Thyroid gland (tissue), 4 donors: ENCODE measurements around the gene INMT. TPM values are rescaled to one million over a fixed set of nuclear protein-coding genes. Genes with fewer than 3 reads are reported as not detected.

Source experiments
- DNase-seq, 2 donors: peaks; one replicate each; pipeline ENCODE4 v3.0.0-alpha.2; 2019
- H3K27ac ChIP-seq, 3 donors: fragments of 200-600 bp; sonication (generic); 1 replicate in 2 of 3; 2 replicates in 1 of 3; pipeline ENCODE4 v1.5.1; 2016 to 2019; ENCODE audit warnings: mild to moderate bottlenecking in 1 of 3, moderate library complexity in 1 of 3
- H3K27me3 ChIP-seq: fragments of 200-600 bp; sonication (generic); one replicate; pipeline ENCODE4 v1.5.1; 2019
- H3K36me3 ChIP-seq, 2 donors: fragments of 200-600 bp; sonication (generic); one replicate each; pipeline ENCODE4 v1.5.1; 2016 to 2019
- H3K4me1 ChIP-seq, 2 donors: fragments of 200-600 bp; sonication (generic); one replicate each; pipeline ENCODE4 v1.5.1; 2017 to 2019
- H3K4me3 ChIP-seq, 3 donors: fragments of 200-600 bp; sonication (generic); replicated peaks in 1 of 3; 1 replicate in 2 of 3; 2 replicates in 1 of 3; pipeline ENCODE4 v1.5.1; 2016; ENCODE audit warnings: mild to moderate bottlenecking in 1 of 3
- H3K9me3 ChIP-seq: fragments of 200-600 bp; sonication (generic); one replicate; pipeline ENCODE4 v1.5.1; 2017
- CTCF ChIP-seq, 6 experiments: fragments of 200-600 bp in 3 of 6; fragments of 450-650 bp in 3 of 6; sonication (generic) in 3 of 6; IDR thresholded peaks; one replicate each; pipeline ENCODE4 v1.5.1; 2016 to 2019; ENCODE audit warnings: antibody characterized with exemption in 6 of 6, mild to moderate bottlenecking in 2 of 6, inconsistent platforms in 1 of 6, moderate library complexity in 1 of 6
- POLR2A ChIP-seq, 2 donors: fragments of 450-650 bp; IDR thresholded peaks; one replicate each; pipeline ENCODE4 v1.6.1; 2017; ENCODE audit warnings: antibody characterized with exemption in 2 of 2, mild to moderate bottlenecking in 2 of 2, moderate library complexity in 1 of 2
- WGBS, 2 donors: methylation state at CpG; one replicate each; pipeline ENCODE4 v1.1.5; 2017; 5-methylcytosine and 5-hydroxymethylcytosine counted together
- intact Hi-C: fragments of 100-400 bp; cut with DNase I; formaldehyde crosslinking; loops from one replicate; pipeline ENCODE4 v1.15.1; 2023
- total RNA-seq, 4 donors: library from RNA; depleted of rRNA; stranded (reverse); fragments of >200 nt; gene quantifications; one replicate each; pipeline ENCODE4 v1.2.3, GENCODE V29; 2016

INMT gene
- total RNA-seq, 4 donors from 2014 or later, result 19.9 to 47.3 (median 30.1) TPM

DNA sequence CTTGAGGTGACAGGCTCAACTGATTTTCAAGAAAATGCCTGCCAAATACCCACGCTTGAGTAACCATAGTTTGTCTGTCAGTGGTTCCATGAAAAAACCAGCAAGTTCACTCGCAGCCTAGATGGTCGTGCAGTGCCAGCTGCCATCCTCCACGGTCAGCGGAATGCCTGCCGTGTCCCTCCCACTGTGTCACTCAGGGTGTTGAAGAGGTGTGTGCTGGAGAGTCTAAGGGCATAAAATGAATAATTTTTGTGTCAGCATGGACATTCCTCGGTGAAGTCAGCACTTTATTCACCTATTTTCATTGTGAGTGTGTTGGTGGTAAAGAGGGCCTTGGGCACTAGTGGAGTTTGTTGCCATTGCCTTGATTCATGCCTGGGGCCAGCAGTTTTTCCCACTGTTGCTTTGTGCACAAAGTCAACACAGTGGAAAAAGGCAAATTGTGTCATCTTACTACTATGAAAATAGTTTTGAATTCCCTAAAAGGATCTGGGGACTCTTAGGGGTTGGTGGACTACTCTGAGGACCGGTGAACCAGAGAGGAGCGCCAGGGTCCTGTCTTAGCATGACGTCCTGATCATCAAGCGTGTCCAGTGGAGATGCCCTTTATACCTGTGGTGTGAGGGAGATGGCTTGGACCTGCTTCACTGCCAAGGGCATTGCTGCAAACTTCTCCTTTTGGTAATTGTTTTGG lies 36.9 kb downstream of the INMT start:
- intact Hi-C loops, result no loop called here
- TF ChIP-seq POLR2A (IDR thresholded peaks at IDR 0.05) (no peak), CTCF (IDR thresholded peaks at IDR 0.05) (no peak)
- DNase-seq, result peak; percentile 87 to 92
- peaks cover 15 to 21% of the 10 kb centered on the region in 2 donors for H3K36me3 ChIP-seq
- no peaks in the 10 kb centered on the region for H3K9me3 ChIP-seq
- peak overlapping the region; percentile 27 to 69 (median 28) for H3K27ac ChIP-seq
- peaks cover 25 to 32% of the 10 kb centered on the region in 2 donors for H3K4me1 ChIP-seq
- 35 to 36% methylated on average over 11 of the region's 11 CpGs for WGBS, 2 donors
- H3K27me3 ChIP-seq, result no peaks in the 10 kb centered on the region
- H3K4me3 ChIP-seq, result no peak overlapping the region

DNA sequence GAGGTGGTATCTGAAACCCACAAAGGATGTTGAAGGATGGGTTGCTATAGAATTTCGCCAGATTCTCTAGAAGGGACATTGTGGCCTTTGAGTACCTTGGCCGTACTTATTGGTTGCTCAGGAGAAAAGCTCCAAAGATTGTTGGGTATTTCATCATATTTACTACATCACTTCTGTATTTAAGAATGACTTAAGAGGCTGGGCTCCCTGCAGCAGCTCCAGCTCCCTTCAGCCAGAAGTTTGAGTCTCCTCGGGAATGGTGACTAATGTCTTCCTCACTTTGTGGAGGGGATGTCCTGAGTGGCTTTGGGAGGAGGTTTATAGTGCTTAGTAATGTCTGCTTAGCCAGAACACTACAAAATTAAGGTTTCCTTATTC lies 37.4 kb downstream of the INMT start:
- no peaks in the 10 kb centered on the region for H3K27me3 ChIP-seq
- peaks cover 15% of the 10 kb centered on the region in 2 donors for H3K36me3 ChIP-seq
- 61 to 66% methylated on average over 3 of the region's 3 CpGs for WGBS, 2 donors
- no peak overlapping the region for H3K4me3 ChIP-seq
- intact Hi-C loops, result no loop called here
- no peaks in the 10 kb centered on the region for H3K9me3 ChIP-seq
- no peak for DNase-seq
- H3K4me1 ChIP-seq, result peaks cover 25 to 32% of the 10 kb centered on the region in 2 donors
- H3K27ac ChIP-seq, result peak overlapping the region; percentile 27 to 69 (median 28)
- TF ChIP-seq CTCF (IDR thresholded peaks at IDR 0.05), result no peak
- no peak for TF ChIP-seq POLR2A (IDR thresholded peaks at IDR 0.05)

DNA sequence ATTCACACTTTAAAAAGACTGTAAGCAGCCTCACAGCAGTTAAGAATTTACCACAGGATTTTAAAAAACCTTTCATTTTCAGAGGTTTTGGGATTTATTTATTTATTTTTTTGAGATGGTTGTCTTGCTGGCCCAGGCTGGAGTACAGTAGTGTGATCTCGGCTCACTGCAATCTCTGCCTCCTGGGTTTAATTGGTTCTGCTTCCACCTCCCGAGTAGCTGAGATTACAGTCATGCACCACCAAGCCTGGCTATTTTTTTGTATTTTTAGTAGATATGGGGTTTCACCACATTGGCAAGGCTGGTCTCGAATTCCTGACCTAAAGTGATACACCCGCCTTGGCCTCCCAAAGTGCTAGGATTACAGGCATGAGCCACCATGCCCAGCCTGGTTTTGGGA lies 38.4 kb downstream of the INMT start:
- TF ChIP-seq CTCF (IDR thresholded peaks at IDR 0.05) (no peak), POLR2A (IDR thresholded peaks at IDR 0.05) (no peak)
- DNase-seq, result peak in 1 of 2 donors; percentile 38
- Histone ChIP-seq H3K27me3 (no peaks in the 10 kb centered on the region), H3K4me1 (peaks cover 32 to 39% of the 10 kb centered on the region in 2 donors), H3K9me3 (no peaks in the 10 kb centered on the region), H3K27ac (peak overlapping the region in 2 of 3 donors; percentile 28 to 69), H3K36me3 (peaks cover 9 to 10% of the 10 kb centered on the region in 2 donors), H3K4me3 (no peak overlapping the region)
- intact Hi-C loops, result no loop called here
- 66 to 73% methylated on average over 4 of the region's 4 CpGs for WGBS, 2 donors

- intact Hi-C loops, result no loop called here
- WGBS, 2 donors, result 82 to 90% methylated on average over 6 to 8 of the region's 10 CpGs
- Histone ChIP-seq H3K27me3 (no peaks in the 10 kb centered on the region), H3K4me1 (peaks cover 40 to 47% of the 10 kb centered on the region in 2 donors), H3K36me3 (peaks cover 2 to 9% of the 10 kb centered on the region in 2 donors), H3K9me3 (no peaks in the 10 kb centered on the region), H3K4me3 (no peak overlapping the region), H3K27ac (peak overlapping the region in 1 of 3 donors; percentile 69)
- DNase-seq, result no peak
- TF ChIP-seq CTCF (IDR thresholded peaks at IDR 0.05) (no peak), POLR2A (IDR thresholded peaks at IDR 0.05) (no peak)
Measured at GRCh38 chr7:30791114-30791513, 39.2 kb downstream of the INMT start.
